ENCODE results near the gene ACY1. TPM values are rescaled to one million over a fixed set of nuclear protein-coding genes. Genes with fewer than 3 reads are reported as not detected.
A peak's percentile ranks its signal among the peaks of the same experiment; 100 is the strongest.

ACY1 gene
- polyA plus RNA-seq, 1 donor (not counting 4 experiments of a cell fraction or from before 2014, with no cell fraction given) = 71.8 TPM

- TF ChIP-seq, protein P1, sequence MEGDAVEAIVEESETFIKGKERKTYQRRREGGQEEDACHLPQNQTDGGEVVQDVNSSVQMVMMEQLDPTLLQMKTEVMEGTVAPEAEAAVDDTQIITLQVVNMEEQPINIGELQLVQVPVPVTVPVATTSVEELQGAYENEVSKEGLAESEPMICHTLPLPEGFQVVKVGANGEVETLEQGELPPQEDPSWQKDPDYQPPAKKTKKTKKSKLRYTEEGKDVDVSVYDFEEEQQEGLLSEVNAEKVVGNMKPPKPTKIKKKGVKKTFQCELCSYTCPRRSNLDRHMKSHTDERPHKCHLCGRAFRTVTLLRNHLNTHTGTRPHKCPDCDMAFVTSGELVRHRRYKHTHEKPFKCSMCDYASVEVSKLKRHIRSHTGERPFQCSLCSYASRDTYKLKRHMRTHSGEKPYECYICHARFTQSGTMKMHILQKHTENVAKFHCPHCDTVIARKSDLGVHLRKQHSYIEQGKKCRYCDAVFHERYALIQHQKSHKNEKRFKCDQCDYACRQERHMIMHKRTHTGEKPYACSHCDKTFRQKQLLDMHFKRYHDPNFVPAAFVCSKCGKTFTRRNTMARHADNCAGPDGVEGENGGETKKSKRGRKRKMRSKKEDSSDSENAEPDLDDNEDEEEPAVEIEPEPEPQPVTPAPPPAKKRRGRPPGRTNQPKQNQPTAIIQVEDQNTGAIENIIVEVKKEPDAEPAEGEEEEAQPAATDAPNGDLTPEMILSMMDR (optimal IDR thresholded peaks at IDR 0.05 in 1 of 3, IDR thresholded peaks at IDR 0.05 in 1 of 3, conservative IDR thresholded peaks at IDR 0.05 in 1 of 3; ENCODE audit: extremely low read depth in 1 of 3, insufficient read depth in 2 of 3, low read length in 3 of 3) = no peak
- TF ChIP-seq EZH2 (IDR thresholded peaks at IDR 0.05; ENCODE audit: low read length) = no peak
- H4K20me1 ChIP-seq (ENCODE audit: control insufficient read depth, extremely low read depth, insufficient read depth, low read length) = peaks cover 2% of the 10 kb centered on the region
- peak overlapping the region; percentile 81 for H3K9ac ChIP-seq (ENCODE audit: control insufficient read depth, extremely low read depth, insufficient read depth, low read length)
- H3K27ac ChIP-seq (ENCODE audit: control insufficient read depth, insufficient read depth, low read length) = peak overlapping the region; percentile 74
- H3K27me3 ChIP-seq (ENCODE audit: control insufficient read depth, extremely low read depth, insufficient read depth, low read length) = no peaks in the 10 kb centered on the region
- no peaks in the 10 kb centered on the region for H3K9me3 ChIP-seq (ENCODE audit: control insufficient read depth, low read depth, low read length)
- peak; percentile 52 for FAIRE-seq
- dilution Hi-C loops (cut with MboI; ENCODE audit: extremely low pct_ligation_motif_present, low sequenced_read_pairs) = no loop called here
- no peak for DNase-seq (ENCODE audit: low read depth, low spot score)
- peak overlapping the region; percentile 92 for H2AFZ ChIP-seq (ENCODE audit: control insufficient read depth, low read length)
- H3K9me1 ChIP-seq (ENCODE audit: control insufficient read depth, extremely low read depth, insufficient read depth, low read length) = peaks cover 2% of the 10 kb centered on the region
- peak overlapping the region; percentile 95 for H3K4me2 ChIP-seq (ENCODE audit: control insufficient read depth, extremely low read depth, insufficient read depth, low read depth, low read length)
- H3K4me3 ChIP-seq (ENCODE audit: control insufficient read depth in 2 of 3, extremely low read depth in 1 of 3, insufficient read depth in 2 of 3, low read depth in 1 of 3, low read length in 3 of 3) = peak overlapping the region; percentile 40 to 73 (median 63)
- H3K79me2 ChIP-seq (ENCODE audit: control insufficient read depth, insufficient read depth, low read length) = peaks cover 30% of the 10 kb centered on the region
- H3K4me1 ChIP-seq (ENCODE audit: control insufficient read depth, extremely low read depth, insufficient read depth, low read length) = peaks cover 22% of the 10 kb centered on the region
- H3K36me3 ChIP-seq (ENCODE audit: control insufficient read depth in 2 of 2, extremely low read depth in 1 of 2, insufficient read depth in 2 of 2, low read length in 2 of 2) = peaks cover 9 to 10% of the 10 kb centered on the region in 2 experiments
These were observed 40.5 kb upstream of the ACY1 start for GRCh38 chr3:51942603-51943450.

- no peak for FAIRE-seq
- dilution Hi-C loops (cut with MboI; ENCODE audit: extremely low pct_ligation_motif_present, low sequenced_read_pairs) = no loop called here
- peaks cover 2 to 5% of the 10 kb centered on the region in 2 experiments for H3K36me3 ChIP-seq (ENCODE audit: control insufficient read depth in 2 of 2, extremely low read depth in 1 of 2, insufficient read depth in 2 of 2, low read length in 2 of 2)
- H3K9me1 ChIP-seq (ENCODE audit: control insufficient read depth, extremely low read depth, insufficient read depth, low read length) = peaks cover 2% of the 10 kb centered on the region
- peaks cover 28% of the 10 kb centered on the region for H3K79me2 ChIP-seq (ENCODE audit: control insufficient read depth, insufficient read depth, low read length)
- no peak overlapping the region for H3K27ac ChIP-seq (ENCODE audit: control insufficient read depth, insufficient read depth, low read length)
- no peak for DNase-seq (ENCODE audit: low read depth, low spot score)
- H3K9ac ChIP-seq (ENCODE audit: control insufficient read depth, extremely low read depth, insufficient read depth, low read length) = no peak overlapping the region
- TF ChIP-seq, protein P1 (optimal IDR thresholded peaks at IDR 0.05 in 1 of 3, IDR thresholded peaks at IDR 0.05 in 1 of 3, conservative IDR thresholded peaks at IDR 0.05 in 1 of 3; ENCODE audit: extremely low read depth in 1 of 3, insufficient read depth in 2 of 3, low read length in 3 of 3) = no peak
- no peak for TF ChIP-seq EZH2 (IDR thresholded peaks at IDR 0.05; ENCODE audit: low read length)
- no peaks in the 10 kb centered on the region for H3K9me3 ChIP-seq (ENCODE audit: control insufficient read depth, low read depth, low read length)
- no peak overlapping the region for H2AFZ ChIP-seq (ENCODE audit: control insufficient read depth, low read length)
- no peaks in the 10 kb centered on the region for H3K27me3 ChIP-seq (ENCODE audit: control insufficient read depth, extremely low read depth, insufficient read depth, low read length)
- H3K4me2 ChIP-seq (ENCODE audit: control insufficient read depth, extremely low read depth, insufficient read depth, low read depth, low read length) = no peak overlapping the region
- no peak overlapping the region for H3K4me3 ChIP-seq (ENCODE audit: control insufficient read depth in 2 of 3, extremely low read depth in 1 of 3, insufficient read depth in 2 of 3, low read depth in 1 of 3, low read length in 3 of 3)
- H4K20me1 ChIP-seq (ENCODE audit: control insufficient read depth, extremely low read depth, insufficient read depth, low read length) = no peaks in the 10 kb centered on the region
- peaks cover 22% of the 10 kb centered on the region for H3K4me1 ChIP-seq (ENCODE audit: control insufficient read depth, extremely low read depth, insufficient read depth, low read length)
These were observed 39.6 kb upstream of the ACY1 start for GRCh38 chr3:51943451-51944391.
